NCI-H446 treated with DMSO at 0.1 percent for 48 hours (cell line): Measurements from ENCODE around the gene TTC39B.

Experiments
- DNase-seq: peaks from one replicate; lab custom pipeline; 2025; lab: John Stamatoyannopoulos, UW

TTC39B gene

GRCh38 chr9:15227491-15227890 is 79.5 kb downstream of the TTC39B start:
- no peak for DNase-seq

DNA sequence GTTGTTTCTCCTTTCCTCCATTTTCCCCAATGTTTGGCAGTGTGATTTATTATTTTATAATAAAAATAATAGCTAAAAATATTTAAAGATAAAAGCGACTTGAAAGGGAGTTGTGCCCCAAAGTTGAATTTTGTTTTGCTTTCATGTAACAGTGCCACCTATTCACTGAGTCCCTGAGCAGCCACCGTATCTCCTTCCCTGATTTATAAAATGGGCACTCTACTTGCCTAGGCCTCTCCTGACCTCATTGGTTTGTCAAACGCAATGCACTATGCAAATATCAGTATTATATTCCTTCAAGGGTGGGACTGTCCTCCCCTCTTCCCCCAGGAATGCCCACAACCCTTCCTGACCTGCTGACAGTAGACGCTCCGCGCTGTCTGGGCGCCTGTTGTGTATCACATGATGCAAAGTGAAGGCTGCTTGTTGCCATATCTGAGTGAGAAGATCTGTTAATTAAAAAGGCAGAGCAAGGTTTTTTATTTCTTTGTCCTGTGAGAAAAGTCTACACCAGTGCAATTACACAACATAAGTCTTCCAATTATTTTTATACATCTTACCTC is 81.4 kb downstream of the TTC39B start:
- no peak for DNase-seq

GRCh38 chr9:15222313-15222712 is 84.7 kb downstream of the TTC39B start:
- DNase-seq: no peak

- no peak for DNase-seq
These were observed 85.3 kb downstream of the TTC39B start for GRCh38 chr9:15221746-15222145.

DNA sequence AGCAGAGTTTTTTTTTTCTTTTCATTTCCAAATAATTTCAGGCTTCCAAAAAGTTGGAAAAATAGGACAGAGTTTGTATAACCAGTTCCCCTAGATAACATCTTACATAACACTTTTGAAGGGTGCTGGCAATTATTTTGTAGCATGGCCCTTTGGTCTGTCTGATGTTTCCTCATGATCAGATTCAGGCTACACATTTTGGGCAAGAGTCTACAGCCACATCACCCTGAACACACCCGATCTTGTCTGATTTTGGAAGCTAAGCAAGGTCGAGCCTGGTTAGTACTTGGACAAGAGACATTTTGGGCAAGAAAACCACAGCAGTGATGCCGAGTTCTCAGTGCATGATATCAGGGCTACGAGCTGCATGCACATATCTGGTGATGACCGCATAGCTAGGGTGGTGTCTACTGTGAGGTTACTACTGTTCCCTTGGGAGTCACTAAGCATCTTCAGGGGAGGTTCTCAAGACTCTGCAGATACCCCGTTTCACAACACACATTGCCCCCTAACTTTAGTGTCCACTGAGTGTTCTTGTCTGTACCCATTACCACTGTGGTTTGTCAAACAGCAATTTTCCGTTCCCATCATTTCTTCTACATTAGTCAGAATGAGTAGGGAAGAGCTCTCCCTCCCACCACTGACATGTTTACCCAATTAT is 86.2 kb downstream of the TTC39B start:
- no peak for DNase-seq

DNA sequence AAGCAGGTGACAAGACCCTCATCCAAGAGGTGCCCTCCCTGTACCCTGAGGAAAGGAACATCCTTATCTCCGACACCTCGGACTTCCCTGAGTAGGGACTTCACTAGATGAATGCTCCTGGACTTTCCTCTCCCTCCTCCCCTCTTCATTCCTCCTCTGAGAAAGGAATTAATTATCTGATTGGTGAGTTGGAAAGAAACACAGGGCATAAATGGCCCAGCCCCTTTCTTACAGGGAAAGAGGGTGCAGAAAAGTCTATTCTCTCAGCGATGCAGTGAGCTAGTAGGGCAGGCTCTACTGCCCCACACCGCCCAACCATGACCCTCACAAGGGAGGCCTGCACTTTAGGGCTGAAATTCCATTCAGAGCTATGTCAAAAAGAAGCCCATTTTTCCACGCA is 87.5 kb downstream of the TTC39B start:
- no peak for DNase-seq

DNA sequence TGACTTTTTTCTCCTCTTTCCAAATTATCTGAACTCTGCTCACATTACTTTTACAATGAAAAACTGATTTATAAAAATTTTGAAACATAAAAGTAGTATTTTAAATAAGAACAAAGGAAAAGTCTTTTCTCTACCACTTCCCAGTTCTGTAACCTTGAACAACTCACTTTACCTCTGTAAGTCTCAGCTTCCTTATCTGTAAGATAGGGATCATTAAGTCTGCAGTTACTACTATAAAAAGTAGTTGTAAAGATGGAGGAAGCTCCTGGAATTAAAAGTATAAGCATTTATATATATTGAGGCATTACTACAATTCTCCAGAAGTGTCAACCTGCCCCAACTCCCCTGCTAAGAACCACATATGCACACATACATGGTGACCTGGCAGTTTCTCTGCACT is 88.0 kb downstream of the TTC39B start:
- no peak for DNase-seq

GRCh38 chr9:15213249-15213648 is 93.8 kb downstream of the TTC39B start:
- DNase-seq: no peak

- DNase-seq: no peak
These were observed 95.1 kb downstream of the TTC39B start for GRCh38 chr9:15211815-15212495.

DNA sequence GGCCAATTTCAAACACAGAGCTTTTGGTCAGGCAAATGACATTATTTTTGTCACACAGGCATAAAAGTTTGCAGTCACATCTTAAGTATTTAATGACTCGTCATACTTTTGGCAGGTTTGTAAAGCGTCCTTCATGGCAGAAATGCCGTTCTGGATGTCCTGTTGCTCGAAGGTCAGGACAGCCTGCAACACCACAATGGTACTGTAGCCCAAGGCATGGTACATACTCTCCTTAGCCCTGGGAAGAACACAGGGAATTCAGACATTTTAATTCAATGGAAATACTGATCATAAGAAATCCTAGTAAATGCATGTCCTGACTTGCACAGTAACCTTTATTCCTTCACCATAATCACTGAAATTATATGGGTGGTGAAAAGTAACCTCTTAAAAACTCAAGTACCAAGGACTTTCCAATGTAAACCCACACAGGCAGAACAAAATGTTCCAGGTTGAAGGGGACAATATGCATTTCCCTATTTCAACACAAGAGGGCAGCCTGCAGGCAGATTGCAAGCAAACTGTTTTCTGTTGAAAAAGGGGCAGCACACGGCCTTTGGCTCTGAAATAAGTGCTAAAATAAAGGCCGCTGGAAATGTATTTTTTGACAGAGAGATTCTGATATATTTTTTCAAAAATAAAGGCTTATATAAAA is 95.7 kb downstream of the TTC39B start:
- peak; percentile 68 for DNase-seq

DNA sequence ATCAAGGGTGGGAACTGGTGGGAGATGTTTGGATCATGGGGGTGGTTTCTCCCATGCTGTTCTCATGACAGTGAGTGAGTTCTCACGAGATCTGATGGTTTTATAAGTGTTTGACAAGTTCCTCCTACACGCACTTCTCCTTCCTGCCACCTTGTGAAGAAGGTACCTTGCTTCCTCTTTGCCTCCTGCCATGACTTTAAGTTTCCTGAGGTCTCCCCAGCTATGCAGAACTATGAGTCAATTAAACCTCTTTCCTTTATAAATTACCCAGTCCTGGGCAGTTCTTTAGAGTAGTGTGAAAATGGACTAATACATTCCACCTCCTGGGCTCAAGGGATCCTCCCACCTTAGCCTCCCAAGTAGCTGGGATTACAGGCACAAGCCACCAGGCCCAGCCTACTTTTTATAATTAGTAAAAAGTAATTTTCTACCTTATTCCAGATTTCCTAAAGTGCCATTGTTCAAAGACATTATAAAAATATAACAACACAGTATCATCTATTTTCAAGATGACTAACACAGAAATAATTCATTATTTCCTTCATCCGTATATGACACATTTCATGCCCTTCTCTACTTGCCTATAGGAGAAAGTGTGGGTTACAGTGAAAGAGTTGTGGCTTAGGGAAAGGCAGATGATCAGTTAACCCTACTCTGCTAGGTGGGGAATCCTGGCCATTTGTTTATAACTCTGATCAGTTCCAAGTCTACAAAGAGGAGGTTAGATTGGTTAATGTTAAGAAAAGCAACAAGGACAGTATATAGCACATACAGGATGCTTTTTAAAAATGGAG is 99.9 kb downstream of the TTC39B start:
- no peak for DNase-seq

DNA sequence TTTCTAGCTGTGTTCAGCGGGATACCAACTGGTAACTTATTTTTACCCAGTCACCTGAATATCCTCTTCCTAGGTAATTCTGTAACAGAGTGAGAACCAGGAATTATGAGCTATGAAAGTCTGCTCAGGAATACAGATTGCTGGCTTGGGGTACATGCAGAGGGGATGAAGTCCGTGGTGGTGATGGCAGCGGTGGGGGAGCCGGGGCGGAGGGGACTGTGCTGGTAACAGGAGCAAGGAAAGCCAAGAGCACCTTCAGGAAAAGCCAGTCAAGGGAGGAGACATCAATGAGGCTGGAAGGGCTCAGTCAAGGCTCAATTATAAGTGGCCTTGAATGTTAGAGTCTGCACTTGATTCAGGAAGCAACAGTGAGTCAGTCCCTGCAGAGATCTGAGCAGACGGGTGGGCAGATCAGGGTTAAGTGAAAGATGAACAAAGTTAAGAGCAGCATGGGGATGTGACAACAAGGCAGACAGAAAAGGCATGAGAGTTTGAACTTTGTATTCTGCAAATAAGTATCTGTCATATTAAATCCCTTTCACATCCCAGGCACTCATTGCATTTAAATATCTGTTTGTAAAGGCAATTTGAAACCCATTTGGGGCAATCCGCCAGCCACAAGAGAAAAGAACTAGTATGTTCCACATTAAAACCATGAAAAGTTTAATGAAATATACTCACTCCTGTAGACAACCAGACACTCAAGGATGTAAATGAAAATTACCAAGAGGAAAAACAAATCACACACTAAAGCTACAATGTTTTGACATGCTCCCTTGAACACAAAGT is 101.2 kb downstream of the TTC39B start:
- DNase-seq: no peak

DNA sequence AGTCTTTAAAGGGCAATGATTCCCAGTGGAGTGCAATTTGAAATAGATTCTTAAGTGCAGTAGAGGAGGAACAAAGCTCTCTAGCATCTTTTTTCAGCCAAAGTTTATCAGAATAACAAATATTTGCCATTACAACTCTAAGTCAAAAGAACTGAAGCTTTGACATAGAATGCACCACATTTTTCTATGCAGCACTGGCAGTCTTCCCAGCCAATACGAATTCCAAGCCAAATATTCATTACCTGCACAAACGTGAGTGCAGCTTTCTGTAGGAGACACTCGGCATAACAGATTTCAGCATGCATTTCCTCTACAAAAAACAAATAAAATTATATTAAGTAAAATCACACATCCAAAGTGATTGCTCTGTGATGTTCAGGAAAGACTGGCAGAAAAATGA is 103.4 kb downstream of the TTC39B start:
- no peak for DNase-seq

DNA sequence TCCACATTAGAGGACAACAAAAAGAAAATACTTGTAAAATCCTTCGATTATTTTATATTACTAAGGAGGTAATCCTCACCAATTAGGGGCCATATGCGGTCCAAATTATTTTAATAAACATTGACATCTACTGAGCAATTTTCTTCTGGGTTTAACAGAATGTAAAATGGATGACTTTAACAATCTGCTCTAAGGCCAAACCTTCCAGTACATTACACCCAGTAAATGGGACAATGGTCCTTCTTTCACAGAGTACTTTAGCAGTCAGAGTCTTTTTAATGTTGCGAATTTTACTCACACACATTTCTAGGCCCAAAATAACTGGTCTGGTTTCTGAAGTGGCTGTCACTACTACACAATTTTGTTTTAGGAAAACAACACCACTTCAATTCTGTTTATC is 106.9 kb downstream of the TTC39B start:
- no peak for DNase-seq

GRCh38 chr9:15192856-15193255 is 114.2 kb downstream of the TTC39B start:
- DNase-seq: no peak

- no peak for DNase-seq
These were observed 115.6 kb downstream of the TTC39B start for GRCh38 chr9:15191378-15191777.

DNA sequence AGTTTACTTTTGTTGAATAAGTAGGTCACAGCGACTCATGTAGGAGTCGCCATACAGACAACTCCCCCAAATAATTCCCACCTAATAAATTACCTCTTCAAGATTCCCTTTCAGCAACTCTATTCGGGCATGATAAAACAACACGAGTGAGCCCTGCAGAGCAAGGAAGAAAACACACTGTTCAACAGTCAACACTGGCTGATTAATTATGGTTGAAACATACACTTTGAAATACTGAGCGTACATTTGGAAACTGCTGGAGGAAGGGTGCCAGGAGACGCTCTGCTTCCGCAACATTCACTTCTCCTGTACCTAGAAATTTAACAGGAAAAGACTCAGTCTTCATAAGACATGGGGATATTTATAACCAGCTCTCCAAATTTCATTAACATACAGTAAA is 117.5 kb downstream of the TTC39B start:
- peak; percentile 52 for DNase-seq

DNA sequence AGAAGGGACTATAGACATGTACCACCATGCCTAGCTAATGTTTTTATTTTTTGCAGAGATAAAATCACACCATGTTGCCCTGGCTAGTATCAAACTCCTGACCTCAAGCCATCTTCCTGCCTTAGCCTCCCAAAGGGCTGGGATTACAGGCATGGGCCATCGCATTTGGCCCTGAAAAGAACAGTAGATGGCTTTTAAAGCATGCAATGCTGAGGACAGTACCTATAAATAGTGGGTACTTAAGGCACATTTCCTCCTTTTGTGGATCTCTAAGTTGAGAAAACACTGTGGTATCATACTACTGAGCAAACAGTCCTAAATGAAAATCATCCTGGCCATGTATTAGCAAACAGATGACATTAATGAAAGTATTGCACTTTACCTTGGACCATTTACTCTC is 119.4 kb downstream of the TTC39B start:
- no peak for DNase-seq

GRCh38 chr9:15182730-15183129 is 124.3 kb downstream of the TTC39B start:
- peak; percentile 68 for DNase-seq

GRCh38 chr9:15182101-15182551 is 124.9 kb downstream of the TTC39B start:
- DNase-seq: peak; percentile 66

DNA sequence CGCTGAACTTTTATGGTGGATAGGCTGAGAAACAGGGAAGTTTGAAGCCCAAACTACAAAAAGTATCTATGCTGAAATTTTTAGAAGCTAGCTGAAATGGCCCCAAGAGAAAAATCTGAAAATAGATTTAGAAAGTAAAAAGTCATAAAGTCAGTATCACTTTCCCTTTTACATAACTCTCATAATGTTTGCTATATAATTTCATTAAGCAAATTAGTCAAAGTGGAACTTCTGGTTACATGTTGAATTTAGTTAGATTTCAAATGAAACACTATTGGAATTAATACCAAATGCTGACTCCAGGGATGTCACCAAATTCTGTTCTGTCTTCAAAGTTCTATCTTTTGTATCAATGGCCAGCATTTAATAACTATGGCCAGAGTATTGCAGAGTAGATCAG is 126.9 kb downstream of the TTC39B start:
- no peak for DNase-seq
